ENCODE results near the gene SLC39A1.

DNA sequence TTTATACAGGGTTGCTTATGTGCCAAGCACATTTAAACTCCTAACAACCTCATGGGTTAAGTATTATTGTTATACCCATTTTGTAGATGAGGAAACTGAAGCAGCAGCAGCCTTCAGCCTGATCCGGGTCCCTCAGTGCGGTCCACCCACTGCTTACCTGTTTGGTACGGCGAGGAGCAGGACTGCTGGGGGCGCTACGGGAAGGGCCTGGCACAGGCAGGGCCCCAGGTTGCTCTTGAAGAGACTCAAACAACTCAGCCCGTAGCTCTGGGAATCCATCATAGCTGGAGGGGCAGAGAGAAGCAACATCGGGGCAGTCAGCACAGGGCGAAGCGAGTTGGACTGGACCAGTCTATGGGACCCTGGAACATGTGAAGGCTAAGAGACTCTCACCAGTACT is 26.0 kb downstream of the SLC39A1 start:
- TF ChIP-seq, protein P1, sequence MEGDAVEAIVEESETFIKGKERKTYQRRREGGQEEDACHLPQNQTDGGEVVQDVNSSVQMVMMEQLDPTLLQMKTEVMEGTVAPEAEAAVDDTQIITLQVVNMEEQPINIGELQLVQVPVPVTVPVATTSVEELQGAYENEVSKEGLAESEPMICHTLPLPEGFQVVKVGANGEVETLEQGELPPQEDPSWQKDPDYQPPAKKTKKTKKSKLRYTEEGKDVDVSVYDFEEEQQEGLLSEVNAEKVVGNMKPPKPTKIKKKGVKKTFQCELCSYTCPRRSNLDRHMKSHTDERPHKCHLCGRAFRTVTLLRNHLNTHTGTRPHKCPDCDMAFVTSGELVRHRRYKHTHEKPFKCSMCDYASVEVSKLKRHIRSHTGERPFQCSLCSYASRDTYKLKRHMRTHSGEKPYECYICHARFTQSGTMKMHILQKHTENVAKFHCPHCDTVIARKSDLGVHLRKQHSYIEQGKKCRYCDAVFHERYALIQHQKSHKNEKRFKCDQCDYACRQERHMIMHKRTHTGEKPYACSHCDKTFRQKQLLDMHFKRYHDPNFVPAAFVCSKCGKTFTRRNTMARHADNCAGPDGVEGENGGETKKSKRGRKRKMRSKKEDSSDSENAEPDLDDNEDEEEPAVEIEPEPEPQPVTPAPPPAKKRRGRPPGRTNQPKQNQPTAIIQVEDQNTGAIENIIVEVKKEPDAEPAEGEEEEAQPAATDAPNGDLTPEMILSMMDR (IDR thresholded peaks at IDR 0.05; ENCODE audit: poor library complexity, severe bottlenecking): no peak
- TF ChIP-seq EP300 (conservative IDR thresholded peaks at IDR 0.05; ENCODE audit: poor library complexity, severe bottlenecking) (no peak), POLR2AphosphoS5 (IDR thresholded peaks at IDR 0.05) (no peak), RAD21 (conservative IDR thresholded peaks at IDR 0.05) (no peak), TAF1 (IDR thresholded peaks at IDR 0.05; ENCODE audit: low read depth) (no peak)
- TF ChIP-seq, protein P2, sequence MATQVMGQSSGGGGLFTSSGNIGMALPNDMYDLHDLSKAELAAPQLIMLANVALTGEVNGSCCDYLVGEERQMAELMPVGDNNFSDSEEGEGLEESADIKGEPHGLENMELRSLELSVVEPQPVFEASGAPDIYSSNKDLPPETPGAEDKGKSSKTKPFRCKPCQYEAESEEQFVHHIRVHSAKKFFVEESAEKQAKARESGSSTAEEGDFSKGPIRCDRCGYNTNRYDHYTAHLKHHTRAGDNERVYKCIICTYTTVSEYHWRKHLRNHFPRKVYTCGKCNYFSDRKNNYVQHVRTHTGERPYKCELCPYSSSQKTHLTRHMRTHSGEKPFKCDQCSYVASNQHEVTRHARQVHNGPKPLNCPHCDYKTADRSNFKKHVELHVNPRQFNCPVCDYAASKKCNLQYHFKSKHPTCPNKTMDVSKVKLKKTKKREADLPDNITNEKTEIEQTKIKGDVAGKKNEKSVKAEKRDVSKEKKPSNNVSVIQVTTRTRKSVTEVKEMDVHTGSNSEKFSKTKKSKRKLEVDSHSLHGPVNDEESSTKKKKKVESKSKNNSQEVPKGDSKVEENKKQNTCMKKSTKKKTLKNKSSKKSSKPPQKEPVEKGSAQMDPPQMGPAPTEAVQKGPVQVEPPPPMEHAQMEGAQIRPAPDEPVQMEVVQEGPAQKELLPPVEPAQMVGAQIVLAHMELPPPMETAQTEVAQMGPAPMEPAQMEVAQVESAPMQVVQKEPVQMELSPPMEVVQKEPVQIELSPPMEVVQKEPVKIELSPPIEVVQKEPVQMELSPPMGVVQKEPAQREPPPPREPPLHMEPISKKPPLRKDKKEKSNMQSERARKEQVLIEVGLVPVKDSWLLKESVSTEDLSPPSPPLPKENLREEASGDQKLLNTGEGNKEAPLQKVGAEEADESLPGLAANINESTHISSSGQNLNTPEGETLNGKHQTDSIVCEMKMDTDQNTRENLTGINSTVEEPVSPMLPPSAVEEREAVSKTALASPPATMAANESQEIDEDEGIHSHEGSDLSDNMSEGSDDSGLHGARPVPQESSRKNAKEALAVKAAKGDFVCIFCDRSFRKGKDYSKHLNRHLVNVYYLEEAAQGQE (IDR thresholded peaks at IDR 0.05; ENCODE audit: borderline replicate concordance): no peak

Measured in neural cell (in vitro differentiated cells).